Neural cell (in vitro differentiated cells): ENCODE results near the gene RUNDC3A. TPM values are rescaled to one million over a fixed set of nuclear protein-coding genes. Genes with fewer than 3 reads are reported as not detected.
A peak's percentile ranks its signal among the peaks of the same experiment; 100 is the strongest.

ENCODE experiments used
- H2AFZ ChIP-seq: fragments of 200-600, 300-800 bp; sonication (generic), shearing (Covaris generic); 2 replicates; pipeline ENCODE4 v1.6.0; 2014; ENCODE audit warnings: low read depth, mild to moderate bottlenecking, antibody characterized with exemption, low read length, moderate library complexity
- H3F3A ChIP-seq: fragments of 200-600 bp; shearing (Covaris generic); 2 replicates; pipeline ENCODE4 v1.6.1; 2016; ENCODE audit warnings: mild to moderate bottlenecking, moderate library complexity, mixed read lengths, antibody characterized with exemption, low read length; ENCODE audit not compliant: insufficient read depth, poor library complexity, severe bottlenecking
- H3K27ac ChIP-seq: fragments of 200-600, 300-800 bp; sonication (generic), shearing (Covaris generic); 2 replicates; pipeline ENCODE4 v1.5.1; 2014; ENCODE audit warnings: mild to moderate bottlenecking, low read length, moderate library complexity
- H3K27me3 ChIP-seq: fragments of 300-800, 200-600 bp; sonication (generic), shearing (Covaris generic); 2 replicates; pipeline ENCODE4 v1.6.0; 2014; ENCODE audit warnings: mild to moderate bottlenecking, low read depth, low read length, moderate library complexity; ENCODE audit not compliant: insufficient read depth
- H3K36me3 ChIP-seq: fragments of 300-800, 200-600 bp; sonication (generic), shearing (Covaris generic); 2 replicates; pipeline ENCODE4 v1.5.1; 2014; ENCODE audit warnings: mild to moderate bottlenecking, antibody characterized with exemption, low read length, moderate library complexity; ENCODE audit not compliant: insufficient read depth
- H3K4me2 ChIP-seq: fragments of 300-800, 200-600 bp; sonication (generic), shearing (Covaris generic); 2 replicates; pipeline ENCODE4 v1.6.0; 2014; ENCODE audit warnings: mild to moderate bottlenecking, low read length
- H3K4me3 ChIP-seq: fragments of 300-800, 200-600 bp; sonication (generic), shearing (Covaris generic); 2 replicates; pipeline ENCODE4 v1.5.1; 2014; ENCODE audit warnings: mild to moderate bottlenecking, low read length, moderate library complexity
- H3K79me2 ChIP-seq: fragments of 200-600 bp; shearing (Covaris generic); replicated peaks from 2 replicates; pipeline ENCODE4 v1.6.0; 2014; ENCODE audit warnings: mild to moderate bottlenecking, low read length, moderate library complexity; ENCODE audit not compliant: insufficient read depth
- H3K9ac ChIP-seq: fragments of 300-800, 200-600 bp; sonication (generic), shearing (Covaris generic); 2 replicates; pipeline ENCODE4 v1.6.1; 2016; ENCODE audit warnings: mild to moderate bottlenecking, low read length, mixed read lengths
- H3K9me2 ChIP-seq: fragments of 200-600 bp; shearing (Covaris generic); 2 replicates; pipeline ENCODE4 v1.6.1; 2016; ENCODE audit warnings: mild to moderate bottlenecking, low read length, mixed read lengths; ENCODE audit not compliant: insufficient read depth
- H3K9me3 ChIP-seq: fragments of 200-600, 300-800 bp; sonication (generic), shearing (Covaris generic); 2 replicates; pipeline ENCODE4 v1.6.1; 2016; ENCODE audit warnings: mild to moderate bottlenecking, mixed run types, low read length, moderate library complexity, mixed read lengths
- H4K20me1 ChIP-seq: fragments of 200-600 bp; shearing (Covaris generic); 2 replicates; pipeline ENCODE4 v1.6.1; 2016; ENCODE audit warnings: mild to moderate bottlenecking, mixed run types; ENCODE audit not compliant: insufficient read depth
- CTCF ChIP-seq: fragments of 450-650 bp; IDR thresholded peaks from 2 replicates; pipeline ENCODE4 v1.5.1; 2014; ENCODE audit warnings: antibody characterized with exemption, mild to moderate bottlenecking, moderate library complexity; ENCODE audit not compliant: poor library complexity, severe bottlenecking
- EP300 ChIP-seq: fragments of 450-650 bp; conservative IDR thresholded peaks from 2 replicates; pipeline ENCODE4 v1.6.1; 2014; ENCODE audit warnings: antibody characterized with exemption, mild to moderate bottlenecking, moderate library complexity; ENCODE audit not compliant: poor library complexity, severe bottlenecking
- EZH2 ChIP-seq: fragments of 200-600, 300-800 bp; shearing (Covaris generic), sonication (generic); IDR thresholded peaks from 2 replicates; pipeline ENCODE4 v1.6.1; 2014; ENCODE audit warnings: antibody characterized with exemption, low read length, borderline replicate concordance, mild to moderate bottlenecking; ENCODE audit not compliant: insufficient read depth, poor library complexity, severe bottlenecking
- MXI1 ChIP-seq: fragments of 450-650 bp; conservative IDR thresholded peaks from 2 replicates; pipeline ENCODE4 v1.6.1; 2014; ENCODE audit warnings: antibody characterized with exemption, mild to moderate bottlenecking; ENCODE audit not compliant: poor library complexity, severe bottlenecking
- POLR2AphosphoS5 ChIP-seq: IDR thresholded peaks from 2 replicates; pipeline ENCODE4 v1.6.1; 2012
- RAD21 ChIP-seq: fragments of 450-650 bp; conservative IDR thresholded peaks from 2 replicates; pipeline ENCODE4 v1.6.1; 2014; ENCODE audit warnings: antibody characterized with exemption, mild to moderate bottlenecking, moderate library complexity
- SMC3 ChIP-seq: fragments of 450-650 bp; conservative IDR thresholded peaks from 2 replicates; pipeline ENCODE4 v1.6.1; 2014; ENCODE audit warnings: antibody characterized with exemption, mild to moderate bottlenecking, moderate library complexity; ENCODE audit not compliant: poor library complexity
- TAF1 ChIP-seq: IDR thresholded peaks from 2 replicates; pipeline ENCODE4 v1.6.1; 2012; ENCODE audit warnings: low read depth
- polyA plus RNA-seq: library from polyadenylated mRNA; depleted of rRNA; stranded (reverse); fragments of >200 nt; gene quantifications from 2 replicates; pipeline ENCODE4 v1.2.3, GENCODE V29; 2014
- TF ChIP-seq, protein P1 (sequence below): IDR thresholded peaks from 2 replicates; pipeline ENCODE4 v1.6.1; 2012; ENCODE audit warnings: borderline replicate concordance

Gene RUNDC3A
- polyA plus RNA-seq, 1 donor from 2014 or later = 279 TPM

DNA sequence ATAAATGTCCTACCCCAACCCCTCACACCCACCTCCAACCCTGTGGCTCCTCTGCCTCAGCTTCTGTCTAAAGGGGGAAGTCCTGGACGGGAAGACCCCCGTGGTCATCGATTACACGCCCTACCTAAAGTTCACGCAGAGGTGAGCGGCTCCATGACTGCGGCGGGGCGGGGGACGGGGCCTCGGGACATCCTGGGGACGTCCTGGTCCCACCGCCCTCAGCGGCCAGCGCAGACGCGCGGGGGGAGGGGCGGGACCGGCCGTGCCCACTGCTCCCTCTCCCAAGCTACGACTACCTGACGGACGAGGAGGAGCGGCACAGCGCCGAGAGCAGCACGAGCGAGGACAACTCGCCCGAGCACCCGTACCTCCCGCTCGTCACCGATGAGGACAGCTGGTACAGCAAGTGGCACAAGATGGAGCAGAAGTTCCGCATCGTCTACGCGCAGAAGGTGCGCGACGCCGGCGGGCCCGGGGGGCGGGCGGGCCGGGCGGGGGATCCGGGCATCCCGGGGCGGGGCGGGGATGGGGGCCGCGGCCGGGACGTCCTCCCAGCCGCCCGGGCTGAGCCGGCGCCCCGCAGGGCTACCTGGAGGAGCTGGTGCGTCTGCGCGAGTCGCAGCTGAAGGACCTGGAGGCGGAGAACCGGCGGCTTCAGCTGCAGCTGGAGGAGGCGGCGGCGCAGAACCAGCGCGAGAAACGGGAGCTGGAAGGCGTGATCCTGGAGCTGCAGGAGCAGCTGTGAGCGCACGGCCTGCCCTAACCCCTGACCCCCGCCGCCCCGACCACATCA, 6.7 kb downstream of the RUNDC3A start:
- no peaks in the 10 kb centered on the region for H3K9me2 ChIP-seq
- peak overlapping the region; percentile 22 for H3K9ac ChIP-seq
- no peaks in the 10 kb centered on the region for H3F3A ChIP-seq
- H2AFZ ChIP-seq = no peak overlapping the region
- H3K4me3 ChIP-seq = peak overlapping the region; percentile 55
- H3K4me2 ChIP-seq = no peak overlapping the region
- peaks cover 6% of the 10 kb centered on the region for H4K20me1 ChIP-seq
- H3K36me3 ChIP-seq = peaks cover 12% of the 10 kb centered on the region
- H3K9me3 ChIP-seq = no peaks in the 10 kb centered on the region
- TF ChIP-seq CTCF (no peak), EZH2 (no peak), MXI1 (no peak), POLR2AphosphoS5 (no peak), SMC3 (no peak), TAF1 (no peak), EP300 (no peak), RAD21 (no peak)
- TF ChIP-seq, protein P1, sequence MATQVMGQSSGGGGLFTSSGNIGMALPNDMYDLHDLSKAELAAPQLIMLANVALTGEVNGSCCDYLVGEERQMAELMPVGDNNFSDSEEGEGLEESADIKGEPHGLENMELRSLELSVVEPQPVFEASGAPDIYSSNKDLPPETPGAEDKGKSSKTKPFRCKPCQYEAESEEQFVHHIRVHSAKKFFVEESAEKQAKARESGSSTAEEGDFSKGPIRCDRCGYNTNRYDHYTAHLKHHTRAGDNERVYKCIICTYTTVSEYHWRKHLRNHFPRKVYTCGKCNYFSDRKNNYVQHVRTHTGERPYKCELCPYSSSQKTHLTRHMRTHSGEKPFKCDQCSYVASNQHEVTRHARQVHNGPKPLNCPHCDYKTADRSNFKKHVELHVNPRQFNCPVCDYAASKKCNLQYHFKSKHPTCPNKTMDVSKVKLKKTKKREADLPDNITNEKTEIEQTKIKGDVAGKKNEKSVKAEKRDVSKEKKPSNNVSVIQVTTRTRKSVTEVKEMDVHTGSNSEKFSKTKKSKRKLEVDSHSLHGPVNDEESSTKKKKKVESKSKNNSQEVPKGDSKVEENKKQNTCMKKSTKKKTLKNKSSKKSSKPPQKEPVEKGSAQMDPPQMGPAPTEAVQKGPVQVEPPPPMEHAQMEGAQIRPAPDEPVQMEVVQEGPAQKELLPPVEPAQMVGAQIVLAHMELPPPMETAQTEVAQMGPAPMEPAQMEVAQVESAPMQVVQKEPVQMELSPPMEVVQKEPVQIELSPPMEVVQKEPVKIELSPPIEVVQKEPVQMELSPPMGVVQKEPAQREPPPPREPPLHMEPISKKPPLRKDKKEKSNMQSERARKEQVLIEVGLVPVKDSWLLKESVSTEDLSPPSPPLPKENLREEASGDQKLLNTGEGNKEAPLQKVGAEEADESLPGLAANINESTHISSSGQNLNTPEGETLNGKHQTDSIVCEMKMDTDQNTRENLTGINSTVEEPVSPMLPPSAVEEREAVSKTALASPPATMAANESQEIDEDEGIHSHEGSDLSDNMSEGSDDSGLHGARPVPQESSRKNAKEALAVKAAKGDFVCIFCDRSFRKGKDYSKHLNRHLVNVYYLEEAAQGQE = no peak
- peaks cover 15% of the 10 kb centered on the region for H3K79me2 ChIP-seq
- no peak overlapping the region for H3K27ac ChIP-seq
- peaks cover 18% of the 10 kb centered on the region for H3K27me3 ChIP-seq

DNA sequence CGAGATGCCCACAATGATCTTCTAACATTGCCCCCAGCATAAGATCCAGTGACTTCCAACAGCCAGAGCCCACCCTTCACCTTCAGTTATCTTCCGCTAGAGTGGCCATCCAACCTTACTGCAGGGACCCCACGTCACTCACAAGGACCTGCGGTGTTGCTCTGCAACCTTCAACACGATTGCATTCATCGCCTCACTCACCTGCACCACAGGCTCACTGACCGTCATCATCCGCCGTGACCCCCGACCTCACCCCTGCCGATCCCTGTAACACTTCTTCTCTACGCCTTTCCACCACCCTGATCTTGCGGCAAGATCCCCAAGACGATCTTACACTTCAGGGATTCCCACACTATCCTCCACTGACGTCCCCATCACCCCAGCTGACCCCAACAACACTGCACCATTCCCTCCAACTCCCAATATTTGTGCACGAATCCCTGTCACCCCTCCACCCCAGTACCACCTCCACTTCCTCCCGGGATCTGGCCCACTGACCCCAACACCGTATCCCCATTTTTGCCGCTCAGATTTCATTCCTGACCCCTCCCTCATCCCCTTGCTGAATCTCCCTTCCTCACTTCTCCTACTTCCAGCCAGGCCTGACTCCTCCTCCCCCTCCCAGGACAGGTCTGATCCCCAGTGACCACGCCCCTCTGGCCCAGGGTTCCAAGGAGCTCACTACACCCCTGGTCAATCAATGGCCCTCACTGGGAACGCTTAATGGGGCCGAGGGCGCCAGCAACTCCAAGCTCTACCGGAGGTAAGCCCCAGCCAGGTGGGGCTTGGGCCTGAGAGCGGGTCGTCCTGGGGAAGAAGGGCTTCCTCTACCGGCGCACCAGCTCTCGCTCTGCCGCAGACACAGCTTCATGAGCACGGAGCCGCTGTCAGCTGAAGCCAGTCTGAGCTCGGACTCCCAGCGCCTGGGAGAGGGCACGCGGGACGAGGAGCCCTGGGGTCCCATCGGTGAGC, 7.6 kb downstream of the RUNDC3A start:
- no peaks in the 10 kb centered on the region for H4K20me1 ChIP-seq
- H3K27me3 ChIP-seq = peaks cover 18% of the 10 kb centered on the region
- H3K79me2 ChIP-seq = peaks cover 5% of the 10 kb centered on the region
- H3K9me2 ChIP-seq = no peaks in the 10 kb centered on the region
- H3F3A ChIP-seq = no peaks in the 10 kb centered on the region
- no peaks in the 10 kb centered on the region for H3K9me3 ChIP-seq
- H3K27ac ChIP-seq = no peak overlapping the region
- peak overlapping the region; percentile 43 for H3K4me3 ChIP-seq
- H3K9ac ChIP-seq = peak overlapping the region; percentile 22
- H3K4me2 ChIP-seq = no peak overlapping the region
- H3K36me3 ChIP-seq = peaks cover 12% of the 10 kb centered on the region
- TF ChIP-seq RAD21 (no peak), CTCF (no peak), TAF1 (no peak), MXI1 (no peak), EZH2 (no peak), EP300 (no peak), SMC3 (no peak), POLR2AphosphoS5 (no peak)
- TF ChIP-seq, protein P1 = no peak
- no peak overlapping the region for H2AFZ ChIP-seq
